Left ventricle myocardium inferior (tissue), 1 donor: ENCODE measurements around the gene STK17A. TPM values are rescaled to one million over a fixed set of nuclear protein-coding genes. Genes with fewer than 3 reads are reported as not detected.

ENCODE experiments used
- DNase-seq: peaks from one replicate; pipeline ENCODE4 v3.0.0-alpha.2; 2020
- H3K27ac ChIP-seq: fragments of 200-600 bp; replicated peaks from 2 replicates; pipeline ENCODE4 v1.8.0; 2021
- H3K27me3 ChIP-seq: fragments of 200-600 bp; 2 replicates; pipeline ENCODE4 v1.8.0; 2021; ENCODE audit warnings: low read depth
- H3K36me3 ChIP-seq: fragments of 200-600 bp; 2 replicates; pipeline ENCODE4 v1.8.0; 2021
- H3K4me1 ChIP-seq: fragments of 200-600 bp; 2 replicates; pipeline ENCODE4 v1.8.0; 2021
- H3K4me3 ChIP-seq: fragments of 200-600 bp; 2 replicates; pipeline ENCODE4 v1.8.0; 2021; ENCODE audit warnings: mild to moderate bottlenecking, moderate library complexity
- H3K9me3 ChIP-seq: fragments of 200-600 bp; replicated peaks from 2 replicates; pipeline ENCODE4 v1.8.0; 2021
- CTCF ChIP-seq: fragments of 200-600 bp; IDR thresholded peaks from 2 replicates; pipeline ENCODE4 v1.8.0; 2021; ENCODE audit warnings: antibody characterized with exemption, mild to moderate bottlenecking, borderline replicate concordance
- intact Hi-C: fragments of 100-400 bp; cut with micrococcal nuclease; formaldehyde crosslinking; loops from one replicate; pipeline ENCODE4 v1.11.0; 2022
- total RNA-seq: library from RNA; stranded (reverse); fragmentation: NEBNext Ultra II Directional; extraction: Animal tissue kit (Norgen Biotek cat#: 25700); gene quantifications from one replicate; pipeline ENCODE4 v1.2.1, GENCODE V29; 2021
- donor health status: DM: no; HTN: yes; CAD: no; lungs with severe emphysema.

STK17A gene
- total RNA-seq, 1 donor from 2014 or later, result 32.3 TPM

GRCh38 chr7:43615558-43616145 is 32.7 kb downstream of the STK17A start:
- Histone ChIP-seq H3K4me3 (no peak overlapping the region), H3K4me1 (peaks cover 15% of the 10 kb centered on the region), H3K36me3 (peaks cover 31% of the 10 kb centered on the region), H3K27me3 (no peaks in the 10 kb centered on the region), H3K27ac (no peak overlapping the region), H3K9me3 (no peaks in the 10 kb centered on the region)
- intact Hi-C loops, result no loop called here
- no peak for DNase-seq
- TF ChIP-seq CTCF, result no peak

GRCh38 chr7:43616977-43617376 is 34.1 kb downstream of the STK17A start:
- H3K9me3 ChIP-seq, result no peaks in the 10 kb centered on the region
- H3K36me3 ChIP-seq, result peaks cover 32% of the 10 kb centered on the region
- H3K27me3 ChIP-seq, result no peaks in the 10 kb centered on the region
- intact Hi-C loops, result no loop called here
- TF ChIP-seq CTCF, result no peak
- no peak overlapping the region for H3K27ac ChIP-seq
- peaks cover 11% of the 10 kb centered on the region for H3K4me1 ChIP-seq
- no peak overlapping the region for H3K4me3 ChIP-seq
- no peak for DNase-seq

- Histone ChIP-seq H3K27ac (no peak overlapping the region), H3K4me1 (peaks cover under 1% of the 10 kb centered on the region), H3K36me3 (peaks cover 28% of the 10 kb centered on the region), H3K9me3 (no peaks in the 10 kb centered on the region), H3K4me3 (no peak overlapping the region), H3K27me3 (no peaks in the 10 kb centered on the region)
- DNase-seq, result no peak
- no peak for TF ChIP-seq CTCF
- intact Hi-C loops, result no loop called here
These were observed 35.2 kb downstream of the STK17A start for GRCh38 chr7:43618073-43618472.

GRCh38 chr7:43619213-43620012 is 36.5 kb downstream of the STK17A start:
- no peak for TF ChIP-seq CTCF
- intact Hi-C loops, result no loop called here
- Histone ChIP-seq H3K27me3 (no peaks in the 10 kb centered on the region), H3K36me3 (peaks cover 39% of the 10 kb centered on the region), H3K4me3 (no peak overlapping the region), H3K27ac (no peak overlapping the region), H3K4me1 (peaks cover 2% of the 10 kb centered on the region), H3K9me3 (no peaks in the 10 kb centered on the region)
- DNase-seq, result no peak

- H3K27me3 ChIP-seq, result no peaks in the 10 kb centered on the region
- DNase-seq, result no peak
- H3K36me3 ChIP-seq, result peaks cover 51% of the 10 kb centered on the region
- H3K4me3 ChIP-seq, result no peak overlapping the region
- H3K9me3 ChIP-seq, result no peaks in the 10 kb centered on the region
- H3K27ac ChIP-seq, result no peak overlapping the region
- no peak for TF ChIP-seq CTCF
- intact Hi-C loops, result no loop called here
- peaks cover 27% of the 10 kb centered on the region for H3K4me1 ChIP-seq
These were observed 39.0 kb downstream of the STK17A start for GRCh38 chr7:43621729-43622448.
